DOHH2 (cell line): ENCODE data around the gene PRB4.

Experiments
- H3F3A ChIP-seq: fragments of 200-600 bp; sonication (generic), shearing (Covaris generic); 2 replicates; pipeline ENCODE4 v1.6.0; 2016; ENCODE audit warnings: antibody characterized with exemption, mild to moderate bottlenecking; ENCODE audit not compliant: control insufficient read depth, insufficient read depth
- H3K27ac ChIP-seq: fragments of 200-600 bp; sonication (generic); 2 replicates; pipeline ENCODE4 v1.5.1; 2014; ENCODE audit warnings: low read depth, mild to moderate bottlenecking, low read length, moderate library complexity
- H3K27me3 ChIP-seq: fragments of 200-600 bp; sonication (generic); 2 replicates; pipeline ENCODE4 v1.6.1; 2014; ENCODE audit warnings: mild to moderate bottlenecking, low read length, mixed read lengths; ENCODE audit not compliant: control insufficient read depth
- H3K36me3 ChIP-seq: fragments of 200-600 bp; sonication (generic); 2 replicates; pipeline ENCODE4 v1.6.1; 2014; ENCODE audit warnings: mild to moderate bottlenecking, low read length, moderate library complexity, mixed read lengths; ENCODE audit not compliant: control insufficient read depth
- H3K4me1 ChIP-seq: fragments of 200-600 bp; sonication (generic); 2 replicates; pipeline ENCODE4 v1.6.1; 2014; ENCODE audit warnings: mild to moderate bottlenecking, low read length, mixed read lengths; ENCODE audit not compliant: control insufficient read depth
- H3K4me2 ChIP-seq: fragments of 200-600 bp; sonication (generic); 2 replicates; pipeline ENCODE4 v1.6.0; 2014; ENCODE audit warnings: mild to moderate bottlenecking, low read length, moderate library complexity
- H3K4me3 ChIP-seq: fragments of 200-600 bp; sonication (generic); 2 replicates; pipeline ENCODE4 v1.5.1; 2014; ENCODE audit warnings: mild to moderate bottlenecking, low read length, mixed read lengths
- H3K79me2 ChIP-seq: fragments of 200-600 bp; sonication (generic); 2 replicates; pipeline ENCODE4 v1.6.1; 2014; ENCODE audit warnings: mild to moderate bottlenecking, low read length, mixed read lengths; ENCODE audit not compliant: control insufficient read depth
- H3K9me2 ChIP-seq: fragments of 200-600 bp; sonication (generic); replicated peaks from 2 replicates; pipeline ENCODE4 v1.6.1; 2014; ENCODE audit warnings: mild to moderate bottlenecking, low read length, mixed read lengths; ENCODE audit not compliant: control insufficient read depth
- H3K9me3 ChIP-seq: fragments of 200-600 bp; sonication (generic); 2 replicates; pipeline ENCODE4 v1.6.1; 2014; ENCODE audit warnings: antibody characterized with exemption, low read length, mixed read lengths; ENCODE audit not compliant: control insufficient read depth, insufficient read depth
- H4K20me1 ChIP-seq: fragments of 200-600 bp; sonication (generic); 2 replicates; pipeline ENCODE4 v1.6.0; 2014; ENCODE audit warnings: low read depth, mild to moderate bottlenecking, antibody characterized with exemption, low read length, moderate library complexity; ENCODE audit not compliant: control insufficient read depth, insufficient read depth
- CTCF ChIP-seq: fragments of 200-600 bp; sonication (generic); IDR thresholded peaks from one replicate; pipeline ENCODE4 v1.5.1; 2014; ENCODE audit warnings: antibody characterized with exemption, mild to moderate bottlenecking, low read depth, low read length; ENCODE audit not compliant: poor library complexity, severe bottlenecking
- EZH2phosphoT487 ChIP-seq: fragments of 200-600 bp; sonication (generic); IDR thresholded peaks from 2 replicates; pipeline ENCODE4 v1.6.1; 2017; ENCODE audit warnings: borderline replicate concordance, mild to moderate bottlenecking, antibody characterized with exemption, low read length, moderate library complexity, mixed read lengths

The PRB4 gene

GRCh38 chr12:11344500-11344899 lies 34.3 kb upstream of the PRB4 start:
- H3K4me2 ChIP-seq, result no peak overlapping the region
- no peaks in the 10 kb centered on the region for H4K20me1 ChIP-seq
- H3F3A ChIP-seq, result no peaks in the 10 kb centered on the region
- no peaks in the 10 kb centered on the region for H3K79me2 ChIP-seq
- no peaks in the 10 kb centered on the region for H3K9me2 ChIP-seq
- no peak for TF ChIP-seq CTCF
- TF ChIP-seq EZH2phosphoT487, result no peak
- no peaks in the 10 kb centered on the region for H3K36me3 ChIP-seq
- H3K27me3 ChIP-seq, result no peaks in the 10 kb centered on the region
- H3K4me1 ChIP-seq, result no peaks in the 10 kb centered on the region
- H3K9me3 ChIP-seq, result no peaks in the 10 kb centered on the region
- H3K27ac ChIP-seq, result no peak overlapping the region
- H3K4me3 ChIP-seq, result no peak overlapping the region

GRCh38 chr12:11324426-11324825 lies 14.2 kb upstream of the PRB4 start:
- Histone ChIP-seq H3K4me3 (no peak overlapping the region), H3K4me2 (no peak overlapping the region), H3K27ac (no peak overlapping the region), H4K20me1 (no peaks in the 10 kb centered on the region), H3K79me2 (no peaks in the 10 kb centered on the region), H3K4me1 (no peaks in the 10 kb centered on the region), H3K9me2 (no peaks in the 10 kb centered on the region), H3K36me3 (no peaks in the 10 kb centered on the region), H3K9me3 (no peaks in the 10 kb centered on the region), H3K27me3 (no peaks in the 10 kb centered on the region), H3F3A (no peaks in the 10 kb centered on the region)
- no peak for TF ChIP-seq EZH2phosphoT487
- TF ChIP-seq CTCF, result no peak

- H3K9me3 ChIP-seq, result no peaks in the 10 kb centered on the region
- no peaks in the 10 kb centered on the region for H3K27me3 ChIP-seq
- H3K4me3 ChIP-seq, result no peak overlapping the region
- no peaks in the 10 kb centered on the region for H3K36me3 ChIP-seq
- no peaks in the 10 kb centered on the region for H3K4me1 ChIP-seq
- no peak overlapping the region for H3K4me2 ChIP-seq
- no peaks in the 10 kb centered on the region for H3K9me2 ChIP-seq
- H3K27ac ChIP-seq, result no peak overlapping the region
- no peaks in the 10 kb centered on the region for H3K79me2 ChIP-seq
- H4K20me1 ChIP-seq, result no peaks in the 10 kb centered on the region
- H3F3A ChIP-seq, result no peaks in the 10 kb centered on the region
- TF ChIP-seq EZH2phosphoT487 (no peak), CTCF (no peak)
These were observed 11.7 kb upstream of the PRB4 start for GRCh38 chr12:11321980-11322379.

GRCh38 chr12:11307143-11307542 lies 3.1 kb downstream of the PRB4 start:
- Histone ChIP-seq H3K4me3 (no peak overlapping the region), H3K4me2 (no peak overlapping the region), H3K4me1 (no peaks in the 10 kb centered on the region), H4K20me1 (no peaks in the 10 kb centered on the region), H3K27ac (no peak overlapping the region), H3K27me3 (no peaks in the 10 kb centered on the region), H3K9me3 (no peaks in the 10 kb centered on the region), H3K36me3 (no peaks in the 10 kb centered on the region), H3F3A (no peaks in the 10 kb centered on the region), H3K79me2 (no peaks in the 10 kb centered on the region), H3K9me2 (no peaks in the 10 kb centered on the region)
- TF ChIP-seq EZH2phosphoT487 (no peak), CTCF (no peak)
